OCI-LY7 (cell line): ENCODE data around the gene HACE1. TPM values are rescaled to one million over a fixed set of nuclear protein-coding genes. Genes with fewer than 3 reads are reported as not detected.

ENCODE experiments used
- BruUV-seq: library from RNA; stranded (reverse); fragments of 400-500 nt; replicated peaks from 2 replicates; lab custom pipeline; 2021; lab: Mats Ljungman, UMichigan
- CTCF ChIA-PET: fragments of 300-600 bp; sonication (Branson Sonifier 250); formaldehyde crosslinking; loops from one replicate; lab custom pipeline; 2022; ENCODE audit warnings: antibody characterized with exemption; ENCODE audit not compliant: unreplicated experiment; lab: Charles Lee
- POLR2A ChIA-PET: fragments of 300-600 bp; sonication (Branson Sonifier 250); formaldehyde crosslinking; loops from one replicate; lab custom pipeline; 2022; ENCODE audit warnings: antibody characterized with exemption; lab: Charles Lee
- DNase-seq: peaks from one replicate; pipeline ENCODE4 v3.0.0-alpha.2; 2015; ENCODE audit warnings: low spot score
- H2AFZ ChIP-seq: fragments of 200-600 bp; sonication (generic), shearing (Covaris generic); 2 replicates; pipeline ENCODE4 v1.6.1; 2014; ENCODE audit warnings: mild to moderate bottlenecking, antibody characterized with exemption, low read length, moderate library complexity
- H3K27ac ChIP-seq: fragments of 200-600 bp; sonication (generic); 2 replicates; pipeline ENCODE4 v1.5.1; 2014; ENCODE audit warnings: mixed run types, low read depth, mild to moderate bottlenecking, moderate library complexity, low read length, inconsistent platforms; ENCODE audit not compliant: poor library complexity, severe bottlenecking
- H3K36me3 ChIP-seq: fragments of 200-600 bp; sonication (generic); 2 replicates; pipeline ENCODE4 v1.6.1; 2014; ENCODE audit warnings: mild to moderate bottlenecking, antibody characterized with exemption, low read length, moderate library complexity, mixed read lengths; ENCODE audit not compliant: insufficient read depth
- H3K4me1 ChIP-seq: fragments of 200-600 bp; sonication (generic); 2 replicates; pipeline ENCODE4 v1.5.1; 2014; ENCODE audit warnings: mild to moderate bottlenecking, low read length; ENCODE audit not compliant: insufficient read depth, poor library complexity, severe bottlenecking
- H3K4me2 ChIP-seq: fragments of 200-600 bp; sonication (generic); 2 replicates; pipeline ENCODE4 v1.6.1; 2014; ENCODE audit warnings: mild to moderate bottlenecking, low read length
- H3K4me3 ChIP-seq: fragments of 200-600 bp; sonication (generic); 2 replicates; pipeline ENCODE4 v1.5.1; 2014; ENCODE audit warnings: mild to moderate bottlenecking, low read depth, low read length; ENCODE audit not compliant: poor library complexity, severe bottlenecking
- H3K79me2 ChIP-seq: fragments of 200-600 bp; sonication (generic); 2 replicates; pipeline ENCODE4 v1.6.1; 2016; ENCODE audit warnings: low read depth, mild to moderate bottlenecking, low read length, moderate library complexity, mixed read lengths; ENCODE audit not compliant: insufficient read depth
- H3K9me2 ChIP-seq: fragments of 200-600 bp; sonication (generic); 2 replicates; pipeline ENCODE4 v1.6.1; 2016; ENCODE audit warnings: mild to moderate bottlenecking, low read length, mixed read lengths; ENCODE audit not compliant: insufficient read depth
- H3K9me3 ChIP-seq: fragments of 200-600 bp; sonication (generic); 2 replicates; pipeline ENCODE4 v1.6.1; 2014; ENCODE audit warnings: mild to moderate bottlenecking, mixed run types, low read length, mixed read lengths
- H4K20me1 ChIP-seq: fragments of 200-600 bp; sonication (generic); 2 replicates; pipeline ENCODE4 v1.6.1; 2014; ENCODE audit warnings: mild to moderate bottlenecking, antibody characterized with exemption, low read length, moderate library complexity, mixed read lengths; ENCODE audit not compliant: insufficient read depth
- CTCF ChIP-seq: fragments of 200-600 bp; sonication (generic); conservative IDR thresholded peaks from 2 replicates; pipeline ENCODE4 v1.5.1; 2014; ENCODE audit warnings: mild to moderate bottlenecking, antibody characterized with exemption, low read length, moderate library complexity, mixed read lengths
- EZH2phosphoT487 ChIP-seq: fragments of 200-600 bp; sonication (generic); IDR thresholded peaks from 2 replicates; pipeline ENCODE4 v1.6.1; 2018; ENCODE audit warnings: low read depth, borderline replicate concordance, mild to moderate bottlenecking, mixed run types, antibody characterized with exemption, low read length, moderate library complexity, mixed read lengths
- intact Hi-C: fragments of 100-400 bp; cut with micrococcal nuclease; formaldehyde crosslinking; loops from one replicate; pipeline ENCODE4 v1.10.0; 2022; ENCODE audit not compliant: unreplicated experiment
- total RNA-seq, 2 experiments: library from RNA; depleted of rRNA in 1 of 2; stranded (reverse); fragments of >200 nt in 1 of 2; shearing (Covaris generic) in 1 of 2; gene quantifications; 2 replicates each; pipeline ENCODE4 v1.2.3, GENCODE V29; 2014 to 2022

HACE1 gene
- total RNA-seq, 2 experiments from 2014 or later, result 16.6 to 22.1 TPM

- Histone ChIP-seq H3K9me3 (no peaks in the 10 kb centered on the region), H3K36me3 (no peaks in the 10 kb centered on the region), H3K4me2 (no peak overlapping the region), H3K4me1 (no peaks in the 10 kb centered on the region), H3K9me2 (no peaks in the 10 kb centered on the region), H2AFZ (no peak overlapping the region), H3K27ac (no peak overlapping the region), H3K79me2 (no peaks in the 10 kb centered on the region), H3K4me3 (no peak overlapping the region), H4K20me1 (no peaks in the 10 kb centered on the region)
- intact Hi-C loops, result no loop called here
- ChIA-PET POLR2A (interaction anchor here (0.6 to 0.7 kb wide), 2 partner anchors 9 to 16 kb away, joined by 3 to 4 read pairs; no protein-coding TSS in a partner anchor), CTCF (no interaction called here)
- no TSS peak for BruUV-seq
- TF ChIP-seq CTCF, result no peak
- no peak for DNase-seq
Observed at GRCh38 chr6:104729433-104729832, 130.3 kb downstream of the HACE1 start.

GRCh38 chr6:104728448-104728847, 131.3 kb downstream of the HACE1 start:
- Histone ChIP-seq H3K4me2 (no peak overlapping the region), H3K9me3 (no peaks in the 10 kb centered on the region), H3K79me2 (no peaks in the 10 kb centered on the region), H3K4me3 (no peak overlapping the region), H3K4me1 (peaks cover under 1% of the 10 kb centered on the region), H3K36me3 (no peaks in the 10 kb centered on the region), H3K9me2 (no peaks in the 10 kb centered on the region), H3K27ac (no peak overlapping the region), H4K20me1 (no peaks in the 10 kb centered on the region), H2AFZ (no peak overlapping the region)
- DNase-seq, result no peak
- ChIA-PET POLR2A (interaction anchor here (1.4 kb wide), 1 partner anchor 12 kb away, joined by 5 read pairs; no protein-coding TSS in a partner anchor), CTCF (no interaction called here)
- intact Hi-C loops, result no loop called here
- BruUV-seq, result no TSS peak
- no peak for TF ChIP-seq EZH2phosphoT487
- no peak for TF ChIP-seq CTCF

GRCh38 chr6:104718672-104719071, 141.0 kb downstream of the HACE1 start:
- H3K36me3 ChIP-seq, result no peaks in the 10 kb centered on the region
- POLR2A ChIA-PET, result no interaction called here
- CTCF ChIA-PET, result no interaction called here
- no peak overlapping the region for H3K4me3 ChIP-seq
- no peak for DNase-seq
- no peak for TF ChIP-seq CTCF
- no peaks in the 10 kb centered on the region for H3K9me2 ChIP-seq
- no peaks in the 10 kb centered on the region for H3K79me2 ChIP-seq
- no peaks in the 10 kb centered on the region for H4K20me1 ChIP-seq
- BruUV-seq, result no TSS peak
- H3K4me1 ChIP-seq, result peaks cover 7% of the 10 kb centered on the region
- H3K9me3 ChIP-seq, result no peaks in the 10 kb centered on the region; the same call in 1 of the 2 replicates
- H3K4me2 ChIP-seq, result no peak overlapping the region
- intact Hi-C loops, result no loop called here
- no peak overlapping the region for H2AFZ ChIP-seq
- no peak overlapping the region for H3K27ac ChIP-seq
